ENCODE results near the gene SLC16A9. TPM values are rescaled to one million over a fixed set of nuclear protein-coding genes. Genes with fewer than 3 reads are reported as not detected.

SLC16A9 gene
- total RNA-seq, 4 donors from 2014 or later, result 0.25 to 2.3 (median 0.77) TPM

DNA sequence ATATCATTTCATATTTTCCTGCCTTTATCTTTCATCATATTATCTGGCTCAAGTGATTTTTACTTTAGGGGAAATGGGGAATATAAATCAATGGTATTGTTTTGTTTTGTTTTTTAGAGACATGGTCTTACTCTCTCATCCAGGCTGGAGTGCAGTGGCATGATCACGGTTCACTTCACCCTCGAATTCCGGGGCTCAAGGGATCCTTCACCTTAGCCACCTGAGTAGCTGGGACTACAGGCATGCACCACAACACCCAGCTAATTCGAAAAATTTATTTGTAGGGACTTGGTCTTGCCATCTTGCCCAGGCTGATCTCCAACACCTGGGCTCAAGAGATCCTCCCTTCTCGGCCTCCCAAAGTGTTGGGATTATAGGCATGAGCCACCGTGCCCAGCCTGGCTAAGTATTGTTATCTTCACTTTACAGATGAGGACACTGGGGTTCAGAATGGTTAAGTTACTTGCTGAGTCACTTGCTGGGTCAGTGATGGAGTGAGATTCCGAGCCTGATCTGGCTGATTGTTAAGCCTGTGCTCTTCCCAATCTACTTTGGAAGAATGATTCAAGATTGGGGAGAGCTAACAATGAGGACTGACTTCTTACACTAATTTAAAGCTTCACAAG lies 3.7 kb upstream of the SLC16A9 start:
- ATAC-seq (ENCODE audit: low FRiP score) (no peak), DNase-seq (ENCODE audit: low spot score) (no peak)
- TF ChIP-seq, protein P1, sequence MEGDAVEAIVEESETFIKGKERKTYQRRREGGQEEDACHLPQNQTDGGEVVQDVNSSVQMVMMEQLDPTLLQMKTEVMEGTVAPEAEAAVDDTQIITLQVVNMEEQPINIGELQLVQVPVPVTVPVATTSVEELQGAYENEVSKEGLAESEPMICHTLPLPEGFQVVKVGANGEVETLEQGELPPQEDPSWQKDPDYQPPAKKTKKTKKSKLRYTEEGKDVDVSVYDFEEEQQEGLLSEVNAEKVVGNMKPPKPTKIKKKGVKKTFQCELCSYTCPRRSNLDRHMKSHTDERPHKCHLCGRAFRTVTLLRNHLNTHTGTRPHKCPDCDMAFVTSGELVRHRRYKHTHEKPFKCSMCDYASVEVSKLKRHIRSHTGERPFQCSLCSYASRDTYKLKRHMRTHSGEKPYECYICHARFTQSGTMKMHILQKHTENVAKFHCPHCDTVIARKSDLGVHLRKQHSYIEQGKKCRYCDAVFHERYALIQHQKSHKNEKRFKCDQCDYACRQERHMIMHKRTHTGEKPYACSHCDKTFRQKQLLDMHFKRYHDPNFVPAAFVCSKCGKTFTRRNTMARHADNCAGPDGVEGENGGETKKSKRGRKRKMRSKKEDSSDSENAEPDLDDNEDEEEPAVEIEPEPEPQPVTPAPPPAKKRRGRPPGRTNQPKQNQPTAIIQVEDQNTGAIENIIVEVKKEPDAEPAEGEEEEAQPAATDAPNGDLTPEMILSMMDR (IDR thresholded peaks at IDR 0.05), result no peak

DNA sequence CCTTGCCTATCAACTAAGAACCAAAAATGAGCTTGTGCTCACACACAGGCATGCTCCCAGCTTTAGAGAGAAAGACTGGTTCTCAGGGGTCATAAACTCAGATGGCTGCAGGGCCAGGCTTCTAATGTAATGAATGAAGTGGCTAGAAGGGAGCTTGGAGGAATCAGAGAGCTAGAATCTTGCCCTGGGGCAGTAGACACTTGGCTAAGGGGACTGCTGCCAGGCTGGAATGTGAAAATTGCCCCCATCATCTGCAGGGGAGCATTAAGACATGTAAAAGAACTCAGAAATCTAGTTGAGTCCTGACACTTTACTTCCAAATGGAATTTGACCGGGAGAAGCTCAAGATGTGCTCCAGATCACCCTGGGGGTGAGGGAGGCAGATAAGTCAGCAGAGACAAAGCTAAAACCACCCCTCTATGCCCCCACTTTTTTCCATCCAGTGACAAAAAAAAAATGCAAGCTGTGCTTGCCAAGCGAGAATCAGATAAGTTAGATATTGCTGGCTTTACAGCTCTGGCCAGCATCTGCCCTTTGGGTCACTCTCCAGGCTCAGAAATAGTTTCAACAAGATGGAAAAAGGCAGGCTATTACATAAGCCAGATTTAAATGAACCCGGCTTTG lies 2.3 kb upstream of the SLC16A9 start:
- DNase-seq (ENCODE audit: low spot score) (no peak), ATAC-seq (ENCODE audit: low FRiP score) (no peak)
- TF ChIP-seq, protein P1 (IDR thresholded peaks at IDR 0.05), result no peak

DNA sequence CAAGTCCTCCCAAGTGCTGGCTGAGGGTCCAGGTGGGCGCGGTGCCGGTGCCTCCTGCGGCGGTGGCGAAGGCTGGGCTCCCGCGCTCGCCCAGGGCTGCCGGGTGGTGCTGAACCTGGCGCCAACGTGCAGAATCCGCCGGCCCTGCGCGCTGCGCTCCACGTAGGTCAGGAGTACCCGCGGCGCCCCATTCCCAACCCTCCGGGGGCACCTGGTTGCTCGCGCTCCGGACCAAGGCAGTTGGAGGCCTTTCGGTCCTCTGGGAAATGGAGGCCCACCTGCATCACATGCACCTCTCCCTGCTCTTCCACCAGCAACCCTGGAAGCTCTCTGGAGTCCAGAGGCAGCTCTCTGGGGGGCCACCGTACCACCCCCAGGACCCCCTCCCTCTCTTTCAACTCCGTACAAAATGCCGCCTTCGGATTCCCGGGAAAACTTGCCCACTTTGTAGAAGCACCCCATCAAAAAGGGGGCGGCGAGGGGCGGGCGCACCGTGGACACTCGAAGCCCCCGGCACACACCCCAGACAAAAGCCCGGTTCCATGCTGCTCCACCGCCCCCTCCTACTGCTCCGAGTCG lies 745 bp downstream of the SLC16A9 start:
- no peak for DNase-seq (ENCODE audit: low spot score)
- ATAC-seq (ENCODE audit: low FRiP score), result peak; percentile 53
- TF ChIP-seq, protein P1 (IDR thresholded peaks at IDR 0.05), result no peak

DNA sequence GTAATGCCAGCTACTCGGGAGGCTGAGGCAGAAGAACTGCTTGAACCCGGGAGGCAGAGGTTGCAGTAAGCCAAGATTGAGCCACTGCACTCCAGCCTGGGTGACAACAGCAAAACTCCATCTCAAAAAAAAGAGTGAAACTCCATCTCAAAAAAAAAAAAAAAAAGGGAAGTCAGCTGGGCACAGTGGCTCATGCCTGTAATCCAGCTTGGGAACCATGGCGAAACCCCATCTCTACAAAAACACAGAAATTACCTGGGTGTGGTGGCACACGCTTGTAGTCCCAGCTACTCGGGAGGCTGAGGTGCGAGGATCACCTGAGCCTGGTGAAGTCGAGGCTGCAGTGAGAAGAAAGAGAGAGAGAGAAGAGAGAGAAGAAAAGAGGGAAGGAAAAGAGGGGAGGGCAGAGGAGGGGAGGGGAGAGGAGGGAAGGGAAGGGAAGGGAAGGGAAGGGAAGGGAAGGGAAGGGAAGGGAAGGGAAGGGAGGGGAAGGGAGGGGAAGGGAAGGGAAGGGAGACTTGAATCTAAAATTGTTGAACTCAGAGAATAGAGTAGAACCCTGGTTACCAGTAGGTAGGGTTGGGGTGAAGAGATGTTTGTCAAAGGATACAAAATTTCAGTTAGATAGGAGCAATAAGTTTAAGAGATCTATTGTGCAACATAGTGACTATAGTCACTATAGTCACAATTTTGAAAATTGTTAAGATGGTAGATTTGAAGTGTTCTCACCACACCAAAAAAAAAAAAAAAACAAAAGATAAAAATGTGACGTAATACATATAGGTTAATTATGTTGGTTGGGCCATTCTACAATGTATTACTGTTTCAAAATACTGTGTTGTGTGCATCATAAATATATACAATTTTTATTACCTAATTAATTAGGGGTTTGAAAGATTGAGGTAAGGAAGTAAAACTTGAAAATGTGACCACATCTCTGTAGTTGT lies 2.5 kb downstream of the SLC16A9 start:
- no peak for ATAC-seq (ENCODE audit: low FRiP score)

DNA sequence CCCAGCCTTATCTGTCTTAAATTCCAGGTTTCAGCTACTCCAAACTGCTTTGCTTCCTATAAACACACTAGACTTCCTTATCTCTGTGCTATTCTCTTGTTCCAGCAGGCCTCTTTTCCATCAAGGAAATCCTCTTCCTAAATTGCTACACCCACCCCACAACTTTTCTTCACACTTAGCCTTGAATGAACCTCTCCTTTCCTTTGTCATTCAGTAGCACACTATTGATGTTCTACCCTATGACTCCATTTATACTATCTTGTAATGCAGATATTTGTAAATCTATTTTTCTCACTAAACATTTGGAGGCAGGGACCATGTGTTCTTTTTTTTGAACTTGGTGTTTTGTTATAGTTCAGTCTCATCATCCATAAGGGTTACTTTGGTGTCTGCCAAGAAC lies 3.7 kb downstream of the SLC16A9 start:
- ATAC-seq (ENCODE audit: low FRiP score), result no peak
- TF ChIP-seq, protein P1 (IDR thresholded peaks at IDR 0.05), result no peak

More for the DNA sequence above, 2.5 kb downstream of the SLC16A9 start:
- TF ChIP-seq, protein P1 (IDR thresholded peaks at IDR 0.05), result no peak
- DNase-seq (ENCODE audit: low spot score), result no peak

DNA sequence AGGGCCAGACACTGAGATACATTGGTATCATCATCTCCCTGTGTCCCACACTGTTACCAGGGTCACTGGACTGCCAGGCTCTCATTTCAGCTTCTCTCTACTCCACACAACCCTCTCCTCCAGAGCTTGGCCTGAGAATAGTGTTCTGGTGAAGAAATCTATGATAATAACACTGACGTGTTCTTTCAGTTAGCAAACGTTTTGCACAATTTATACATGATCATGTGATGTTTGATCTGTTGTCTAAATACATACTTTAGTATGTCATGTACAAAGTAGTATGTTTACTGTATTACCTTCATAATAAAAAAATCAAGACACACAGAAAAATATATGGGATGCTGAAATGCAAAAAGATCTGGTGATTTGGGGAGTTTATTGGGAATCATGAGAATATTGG lies 5.0 kb downstream of the SLC16A9 start:
- DNase-seq (ENCODE audit: low spot score) (no peak), ATAC-seq (ENCODE audit: low FRiP score) (no peak)
- TF ChIP-seq, protein P1 (IDR thresholded peaks at IDR 0.05), result no peak

More for the DNA sequence above, 3.7 kb downstream of the SLC16A9 start:
- no peak for DNase-seq (ENCODE audit: low spot score)

All from omental fat pad (tissue), 4 donors.